H9 (cell line): ENCODE data around the gene FAM89B. TPM values are rescaled to one million over a fixed set of nuclear protein-coding genes. Genes with fewer than 3 reads are reported as not detected.

Source experiments
- DNase-seq: peaks from one replicate; pipeline ENCODE4 v3.0.0-alpha.2; 2017
- H2AFZ ChIP-seq: one replicate; pipeline ENCODE4 v1.6.1; 2013; ENCODE audit warnings: mild to moderate bottlenecking, low read length, control low read depth, moderate library complexity
- H2AK5ac ChIP-seq: 2 replicates; pipeline ENCODE4 v1.6.1; 2013; ENCODE audit warnings: low read length, control low read depth, mixed read lengths; ENCODE audit not compliant: insufficient read length
- H2BK120ac ChIP-seq: one replicate; pipeline ENCODE4 v1.6.1; 2013; ENCODE audit warnings: low read depth, mild to moderate bottlenecking, low read length, control low read depth, inconsistent platforms; ENCODE audit not compliant: poor library complexity, severe bottlenecking
- H2BK12ac ChIP-seq: 2 replicates; pipeline ENCODE4 v1.6.1; 2013; ENCODE audit warnings: low read length, control low read depth, mixed read lengths, low read depth; ENCODE audit not compliant: insufficient read length
- H2BK15ac ChIP-seq: 2 replicates; pipeline ENCODE4 v1.6.1; 2013; ENCODE audit warnings: low read depth, low read length, control low read depth
- H2BK20ac ChIP-seq: one replicate; pipeline ENCODE4 v1.6.1; 2013; ENCODE audit warnings: low read depth, mild to moderate bottlenecking, low read length, control low read depth, inconsistent platforms; ENCODE audit not compliant: poor library complexity, severe bottlenecking
- H2BK5ac ChIP-seq: 2 replicates; pipeline ENCODE4 v1.6.1; 2013; ENCODE audit warnings: low read length, control low read depth, mixed read lengths; ENCODE audit not compliant: insufficient read length
- H3K14ac ChIP-seq: 2 replicates; pipeline ENCODE4 v1.6.1; 2013; ENCODE audit warnings: low read length, control low read depth; ENCODE audit not compliant: insufficient read depth
- H3K18ac ChIP-seq: 2 replicates; pipeline ENCODE4 v1.6.1; 2013; ENCODE audit warnings: low read depth, mild to moderate bottlenecking, mixed read lengths, low read length, control low read depth; ENCODE audit not compliant: insufficient read length
- H3K23ac ChIP-seq: 2 replicates; pipeline ENCODE4 v1.6.1; 2013; ENCODE audit warnings: low read length, control low read depth, mixed read lengths, low read depth; ENCODE audit not compliant: insufficient read length
- H3K23me2 ChIP-seq: 2 replicates; pipeline ENCODE4 v1.6.1; 2013; ENCODE audit warnings: low read depth, mild to moderate bottlenecking, mixed read lengths, low read length, control low read depth; ENCODE audit not compliant: insufficient read length, poor library complexity, severe bottlenecking
- H3K27ac ChIP-seq: 2 replicates; pipeline ENCODE4 v1.5.1; 2013; ENCODE audit warnings: low read length, control low read depth, mixed read lengths, low read depth; ENCODE audit not compliant: insufficient read length
- H3K27me3 ChIP-seq: 2 replicates; pipeline ENCODE4 v1.6.1; 2013; ENCODE audit warnings: low read length, control low read depth, inconsistent platforms; ENCODE audit not compliant: insufficient read depth
- H3K4ac ChIP-seq: 2 replicates; pipeline ENCODE4 v1.6.1; 2013; ENCODE audit warnings: low read depth, mild to moderate bottlenecking, control low read depth, inconsistent platforms, low read length, moderate library complexity
- H3K4me1 ChIP-seq: 2 replicates; pipeline ENCODE4 v1.6.1; 2013; ENCODE audit warnings: low read length, control low read depth, inconsistent platforms; ENCODE audit not compliant: insufficient read depth
- H3K4me2 ChIP-seq: 2 replicates; pipeline ENCODE4 v1.6.1; 2013; ENCODE audit warnings: low read length, control low read depth, mixed read lengths; ENCODE audit not compliant: insufficient read length, insufficient read depth
- H3K56ac ChIP-seq: 2 replicates; pipeline ENCODE4 v1.6.1; 2013; ENCODE audit warnings: low read depth, mild to moderate bottlenecking, mixed read lengths, low read length, control low read depth; ENCODE audit not compliant: insufficient read length
- H3K79me1 ChIP-seq: 2 replicates; pipeline ENCODE4 v1.6.1; 2013; ENCODE audit warnings: low read depth, mild to moderate bottlenecking, moderate library complexity, low read length, control low read depth, inconsistent platforms; ENCODE audit not compliant: insufficient read depth, poor library complexity, severe bottlenecking
- H3K79me2 ChIP-seq: 2 replicates; pipeline ENCODE4 v1.6.1; 2013; ENCODE audit warnings: low read length, control low read depth, inconsistent platforms; ENCODE audit not compliant: insufficient read depth
- H3K9ac ChIP-seq: 2 replicates; pipeline ENCODE4 v1.6.1; 2013; ENCODE audit warnings: low read length, control low read depth, mixed read lengths; ENCODE audit not compliant: insufficient read length; ENCODE audit errors: extremely low read depth
- H3K9me3 ChIP-seq: one replicate; pipeline ENCODE4 v1.6.1; 2013; ENCODE audit warnings: low read depth, low read length, inconsistent platforms; ENCODE audit not compliant: control insufficient read depth
- H3T11ph ChIP-seq: one replicate; pipeline ENCODE4 v1.6.1; 2013; ENCODE audit warnings: mild to moderate bottlenecking, low read length, control low read depth, inconsistent platforms
- H4K20me1 ChIP-seq: one replicate; pipeline ENCODE4 v1.6.1; 2013; ENCODE audit not compliant: control insufficient read depth, insufficient read length, insufficient read depth
- H4K5ac ChIP-seq: 2 replicates; pipeline ENCODE4 v1.6.1; 2013; ENCODE audit warnings: low read depth, mild to moderate bottlenecking, mixed read lengths, low read length, control low read depth; ENCODE audit not compliant: insufficient read length
- H4K8ac ChIP-seq: replicated peaks from 2 replicates; pipeline ENCODE4 v1.6.1; 2013; ENCODE audit warnings: low read length, control low read depth, mixed read lengths, low read depth; ENCODE audit not compliant: insufficient read length
- H4K91ac ChIP-seq: 2 replicates; pipeline ENCODE4 v1.6.1; 2013; ENCODE audit warnings: low read depth, mild to moderate bottlenecking, moderate library complexity, mixed read lengths, low read length, control low read depth; ENCODE audit not compliant: insufficient read length
- H3K27ac Mint-ChIP-seq, 3 experiments: 2 replicates in 2 of 3; 3 replicates in 1 of 3; pipeline ENCODE4 v1.8.0; 2020 to 2021; ENCODE audit warnings: mixed read lengths in 3 of 3, mild to moderate bottlenecking in 1 of 3, moderate library complexity in 1 of 3
- H3K27me3 Mint-ChIP-seq: 2 replicates; pipeline ENCODE4 v1.8.0; 2021; ENCODE audit warnings: low read depth, mild to moderate bottlenecking, moderate library complexity, mixed read lengths
- H3K36me3 Mint-ChIP-seq, 3 experiments: 2 replicates in 2 of 3; 3 replicates in 1 of 3; pipeline ENCODE4 v1.8.0; 2020 to 2021; ENCODE audit warnings: low read depth in 3 of 3, mixed read lengths in 3 of 3; ENCODE audit not compliant: insufficient read depth in 1 of 3
- H3K4me1 Mint-ChIP-seq, 2 experiments: 2 replicates each; pipeline ENCODE4 v1.8.0; 2020; ENCODE audit warnings: mixed read lengths in 2 of 2
- H3K4me3 Mint-ChIP-seq, 2 experiments: 2 replicates in 1 of 2; 3 replicates in 1 of 2; pipeline ENCODE4 v1.8.0; 2020 to 2021; ENCODE audit warnings: mild to moderate bottlenecking in 2 of 2, mixed read lengths in 2 of 2, moderate library complexity in 1 of 2
- H3K9me3 Mint-ChIP-seq, 2 experiments: 2 replicates in 1 of 2; 3 replicates in 1 of 2; pipeline ENCODE4 v1.8.0; 2020; ENCODE audit warnings: mild to moderate bottlenecking in 2 of 2, mixed read lengths in 2 of 2, moderate library complexity in 1 of 2
- WGBS: extraction: QIAGEN DNeasy Blood & Tissue Kit; methylation state at CpG from one replicate; pipeline ENCODE4 v1.1.7; 2013; ENCODE audit warnings: missing lambda C conversion rate, low lambda C conversion rate, mixed read lengths; ENCODE audit not compliant: insufficient read length; ENCODE audit errors: extremely low coverage; 5-methylcytosine and 5-hydroxymethylcytosine counted together
- total RNA-seq: library from RNA; stranded (reverse); gene quantifications from 2 replicates; pipeline ENCODE4 v1.2.1, GENCODE V29; 2021
- TF ChIP-seq, protein P1 (sequence below): fragments of 200-600 bp; sonication (generic); conservative IDR thresholded peaks from 3 replicates; pipeline ENCODE4 v1.8.0; 2021; ENCODE audit warnings: antibody characterized with exemption, mild to moderate bottlenecking

Gene FAM89B
- total RNA-seq, 1 experiment from 2014 or later: 21.7 TPM

DNA sequence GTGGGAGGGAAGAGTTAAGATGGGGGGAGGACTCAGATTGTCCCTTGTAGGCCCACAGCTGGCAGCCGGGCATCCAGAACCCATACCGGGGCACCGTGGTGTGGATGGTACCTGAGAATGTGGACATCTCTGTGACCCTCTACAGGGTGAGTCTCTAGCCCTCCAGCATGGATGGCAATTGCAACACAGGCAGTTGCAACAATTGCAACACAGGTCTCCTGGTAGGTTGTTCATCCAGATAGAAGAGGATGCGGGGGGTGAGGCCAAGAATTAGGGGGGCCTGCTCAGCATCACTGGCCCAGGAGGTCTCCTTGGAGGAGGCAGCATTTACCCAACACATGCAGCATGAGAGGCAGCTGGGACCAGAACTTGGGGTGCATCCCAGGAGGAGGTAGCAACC lies 7.0 kb downstream of the FAM89B start:
- Mint-ChIP-seq H3K36me3 (no peaks in the 10 kb centered on the region), H3K27me3 (peaks cover 33% of the 10 kb centered on the region), H3K27ac (no peak overlapping the region), H3K9me3 (no peaks in the 10 kb centered on the region), H3K4me3 (no peak overlapping the region), H3K4me1 (peaks cover 15 to 24% of the 10 kb centered on the region in 2 experiments)
- Histone ChIP-seq H3K23me2 (peaks cover 7% of the 10 kb centered on the region), H3K9me3 (no peaks in the 10 kb centered on the region), H2BK12ac (no peak overlapping the region), H3K27ac (no peak overlapping the region), H3T11ph (no peak overlapping the region), H3K56ac (no peak overlapping the region), H4K91ac (no peak overlapping the region), H3K14ac (no peak overlapping the region), H2BK20ac (no peak overlapping the region), H4K5ac (no peak overlapping the region), H4K20me1 (no peaks in the 10 kb centered on the region), H2BK5ac (no peak overlapping the region), H3K79me1 (no peaks in the 10 kb centered on the region), H3K4ac (no peak overlapping the region), H3K4me1 (no peaks in the 10 kb centered on the region), H2BK120ac (no peak overlapping the region), H4K8ac (no peak overlapping the region), H2AK5ac (no peak overlapping the region), H3K4me2 (no peak overlapping the region), H3K23ac (no peak overlapping the region), H3K18ac (no peak overlapping the region), H3K79me2 (no peaks in the 10 kb centered on the region), H3K9ac (no peak overlapping the region), H2BK15ac (no peak overlapping the region), H3K27me3 (peaks cover 8% of the 10 kb centered on the region; the same call in 1 of the 2 replicates), H2AFZ (no peak overlapping the region)
- no peak for DNase-seq
- TF ChIP-seq, protein P1, sequence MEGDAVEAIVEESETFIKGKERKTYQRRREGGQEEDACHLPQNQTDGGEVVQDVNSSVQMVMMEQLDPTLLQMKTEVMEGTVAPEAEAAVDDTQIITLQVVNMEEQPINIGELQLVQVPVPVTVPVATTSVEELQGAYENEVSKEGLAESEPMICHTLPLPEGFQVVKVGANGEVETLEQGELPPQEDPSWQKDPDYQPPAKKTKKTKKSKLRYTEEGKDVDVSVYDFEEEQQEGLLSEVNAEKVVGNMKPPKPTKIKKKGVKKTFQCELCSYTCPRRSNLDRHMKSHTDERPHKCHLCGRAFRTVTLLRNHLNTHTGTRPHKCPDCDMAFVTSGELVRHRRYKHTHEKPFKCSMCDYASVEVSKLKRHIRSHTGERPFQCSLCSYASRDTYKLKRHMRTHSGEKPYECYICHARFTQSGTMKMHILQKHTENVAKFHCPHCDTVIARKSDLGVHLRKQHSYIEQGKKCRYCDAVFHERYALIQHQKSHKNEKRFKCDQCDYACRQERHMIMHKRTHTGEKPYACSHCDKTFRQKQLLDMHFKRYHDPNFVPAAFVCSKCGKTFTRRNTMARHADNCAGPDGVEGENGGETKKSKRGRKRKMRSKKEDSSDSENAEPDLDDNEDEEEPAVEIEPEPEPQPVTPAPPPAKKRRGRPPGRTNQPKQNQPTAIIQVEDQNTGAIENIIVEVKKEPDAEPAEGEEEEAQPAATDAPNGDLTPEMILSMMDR: no peak
- WGBS: no CpG with 5 or more reads among the region's 4 CpGs
